Activated naive CD4-positive, alpha-beta T cell treated with anti-CD3 and anti-CD28 coated beads for 36 hours (primary cell): ENCODE data around the gene KCNJ9. TPM values are rescaled to one million over a fixed set of nuclear protein-coding genes. Genes with fewer than 3 reads are reported as not detected.

ENCODE experiments used
- CTCF ChIA-PET: fragments of 350-600 bp; sonication (Branson Sonifier 250); formaldehyde crosslinking; loops from one replicate; lab custom pipeline; 2021; ENCODE audit warnings: antibody characterized with exemption; lab: Charles Lee
- DNase-seq: peaks from one replicate; pipeline ENCODE4 v3.0.0-alpha.2; 2020
- H3K27ac Mint-ChIP-seq: one replicate; pipeline ENCODE4 v1.8.0; 2021; ENCODE audit warnings: mild to moderate bottlenecking, mixed read lengths
- H3K27me3 Mint-ChIP-seq: one replicate; pipeline ENCODE4 v1.8.0; 2021; ENCODE audit warnings: low read depth, mixed read lengths
- H3K36me3 Mint-ChIP-seq: one replicate; pipeline ENCODE4 v1.8.0; 2021; ENCODE audit warnings: low read depth, mixed read lengths
- H3K4me1 Mint-ChIP-seq: one replicate; pipeline ENCODE4 v1.8.0; 2021; ENCODE audit warnings: low read depth, mixed read lengths
- H3K4me3 Mint-ChIP-seq: one replicate; pipeline ENCODE4 v1.8.0; 2021; ENCODE audit warnings: mild to moderate bottlenecking, moderate library complexity, mixed read lengths
- H3K9me3 Mint-ChIP-seq: one replicate; pipeline ENCODE4 v1.8.0; 2021; ENCODE audit warnings: mixed read lengths
- intact Hi-C: fragments of 100-400 bp; cut with micrococcal nuclease; formaldehyde crosslinking; loops from one replicate; pipeline ENCODE4 v1.15.1; 2023
- total RNA-seq, 2 experiments: library from RNA; stranded (reverse); gene quantifications; one replicate each; pipeline ENCODE4 v1.2.3, GENCODE V29; 2021

KCNJ9 gene
- total RNA-seq, 2 experiments from 2014 or later, result not detected

DNA sequence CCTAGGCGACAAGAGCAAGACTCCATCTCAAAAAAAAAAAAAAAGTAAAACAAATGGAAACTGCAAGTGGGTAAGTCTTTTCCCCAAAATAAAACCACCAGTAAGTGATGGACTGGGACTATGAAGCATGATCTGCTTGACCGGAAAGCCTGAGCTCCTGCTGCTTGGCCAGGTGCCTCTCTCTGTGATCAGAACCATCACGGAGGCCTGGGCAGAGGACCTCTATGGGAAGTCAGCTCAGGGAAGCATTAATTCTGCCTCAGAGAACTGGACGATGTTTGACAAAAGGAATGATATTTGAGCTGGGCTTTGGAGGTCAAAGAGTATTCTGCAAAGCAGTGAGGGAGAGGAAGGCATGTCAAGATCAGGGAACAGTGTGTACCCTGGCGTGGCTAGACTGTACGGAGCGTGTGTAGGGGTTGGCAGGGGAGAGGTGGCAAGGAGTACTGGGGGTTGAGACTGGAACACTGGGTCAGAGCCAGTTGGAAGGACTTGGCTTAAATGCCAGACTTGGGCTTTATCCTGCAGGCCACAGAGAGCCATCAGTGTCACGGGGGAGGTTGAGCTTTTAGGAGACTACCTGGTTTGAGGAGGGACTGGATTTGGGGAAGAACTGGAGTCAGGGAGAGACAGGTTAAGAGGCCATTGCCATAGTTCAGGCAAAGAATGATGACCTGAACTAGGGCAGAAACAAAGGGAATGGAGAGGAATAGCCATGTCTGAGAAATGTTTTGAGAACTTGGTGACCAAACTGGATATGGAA lies 50.6 kb downstream of the KCNJ9 start:
- H3K27me3 Mint-ChIP-seq, result no peaks in the 10 kb centered on the region
- H3K27ac Mint-ChIP-seq, result no peak overlapping the region
- intact Hi-C loops, result no loop called here
- no peaks in the 10 kb centered on the region for H3K36me3 Mint-ChIP-seq
- H3K4me1 Mint-ChIP-seq, result no peaks in the 10 kb centered on the region
- CTCF ChIA-PET, result interaction anchor here (0.6 to 1.7 kb wide), 3 partner anchors 53 to 121 kb away, joined by 3 to 7 read pairs (median 5); no protein-coding TSS in a partner anchor
- H3K4me3 Mint-ChIP-seq, result no peak overlapping the region
- no peaks in the 10 kb centered on the region for H3K9me3 Mint-ChIP-seq
- DNase-seq, result no peak

DNA sequence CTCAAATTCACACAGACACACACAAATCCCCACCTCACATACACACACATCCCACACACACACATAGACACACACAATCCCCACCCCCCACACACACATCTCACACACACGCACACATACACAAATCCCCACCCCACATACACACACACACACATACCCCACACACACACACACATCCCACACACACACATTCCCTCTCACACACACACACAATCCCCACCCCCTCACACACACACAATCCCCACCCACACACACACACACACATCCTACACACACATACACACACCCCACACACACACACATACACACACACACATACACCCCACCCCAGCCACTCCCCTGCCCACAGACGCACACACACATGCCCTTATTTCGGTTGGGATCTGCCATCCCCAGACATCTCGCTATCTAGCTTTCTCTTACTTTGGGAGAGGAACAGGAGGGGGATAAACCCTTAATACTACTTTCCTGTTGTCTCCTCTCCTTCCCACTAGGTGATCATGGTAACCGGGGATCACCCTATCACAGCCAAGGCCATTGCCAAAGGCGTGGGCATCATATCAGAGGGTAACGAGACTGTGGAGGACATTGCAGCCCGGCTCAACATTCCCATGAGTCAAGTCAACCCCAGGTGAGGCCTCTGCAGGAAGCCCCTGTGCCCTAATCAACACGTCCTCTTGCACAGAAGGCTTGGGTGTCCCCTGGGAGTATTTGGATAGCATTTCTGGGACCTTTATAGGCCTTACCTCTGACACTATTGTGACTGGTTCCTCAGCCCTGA lies 52.8 kb downstream of the KCNJ9 start:
- Mint-ChIP-seq H3K27ac (no peak overlapping the region), H3K36me3 (no peaks in the 10 kb centered on the region), H3K4me3 (no peak overlapping the region), H3K9me3 (no peaks in the 10 kb centered on the region), H3K27me3 (no peaks in the 10 kb centered on the region), H3K4me1 (no peaks in the 10 kb centered on the region)
- intact Hi-C loops, result no loop called here
- CTCF ChIA-PET, result interaction anchor here (0.5 kb wide), 1 partner anchor 771 kb away, joined by 6 read pairs; no protein-coding TSS in a partner anchor
- no peak for DNase-seq

DNA sequence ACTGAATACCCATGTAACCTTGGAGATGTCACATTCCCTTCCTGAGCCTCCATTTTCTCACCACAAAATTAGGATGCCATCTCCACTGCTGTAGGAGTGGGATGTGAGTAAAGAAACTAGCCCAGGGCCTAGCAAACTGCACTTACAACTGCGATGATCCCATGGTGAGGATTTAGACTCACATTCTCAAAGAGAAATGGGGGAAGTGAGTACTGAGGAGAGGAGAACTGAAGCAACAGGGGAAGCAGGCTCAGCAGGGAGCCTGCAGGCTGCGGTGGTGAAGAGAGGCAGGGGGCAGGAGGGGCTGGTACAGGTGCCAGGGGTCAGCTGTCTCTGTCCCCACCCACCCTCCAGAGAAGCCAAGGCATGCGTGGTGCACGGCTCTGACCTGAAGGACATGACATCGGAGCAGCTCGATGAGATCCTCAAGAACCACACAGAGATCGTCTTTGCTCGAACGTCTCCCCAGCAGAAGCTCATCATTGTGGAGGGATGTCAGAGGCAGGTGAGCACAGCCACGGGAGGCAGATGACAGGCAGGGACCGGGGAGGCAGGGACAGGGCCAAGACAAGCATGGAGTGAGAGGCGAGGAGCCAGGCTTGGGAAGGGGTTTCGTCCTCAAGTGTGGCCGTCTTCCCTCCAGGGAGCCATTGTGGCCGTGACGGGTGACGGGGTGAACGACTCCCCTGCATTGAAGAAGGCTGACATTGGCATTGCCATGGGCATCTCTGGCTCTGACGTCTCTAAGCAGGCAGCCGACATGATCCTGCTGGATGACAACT lies 53.6 kb downstream of the KCNJ9 start:
- Mint-ChIP-seq H3K27ac (no peak overlapping the region), H3K4me1 (no peaks in the 10 kb centered on the region), H3K4me3 (no peak overlapping the region), H3K9me3 (no peaks in the 10 kb centered on the region), H3K27me3 (no peaks in the 10 kb centered on the region), H3K36me3 (no peaks in the 10 kb centered on the region)
- CTCF ChIA-PET, result interaction anchor here (0.5 kb wide), 1 partner anchor 770 kb away, joined by 6 read pairs; no protein-coding TSS in a partner anchor
- DNase-seq, result no peak
- intact Hi-C loops, result no loop called here

DNA sequence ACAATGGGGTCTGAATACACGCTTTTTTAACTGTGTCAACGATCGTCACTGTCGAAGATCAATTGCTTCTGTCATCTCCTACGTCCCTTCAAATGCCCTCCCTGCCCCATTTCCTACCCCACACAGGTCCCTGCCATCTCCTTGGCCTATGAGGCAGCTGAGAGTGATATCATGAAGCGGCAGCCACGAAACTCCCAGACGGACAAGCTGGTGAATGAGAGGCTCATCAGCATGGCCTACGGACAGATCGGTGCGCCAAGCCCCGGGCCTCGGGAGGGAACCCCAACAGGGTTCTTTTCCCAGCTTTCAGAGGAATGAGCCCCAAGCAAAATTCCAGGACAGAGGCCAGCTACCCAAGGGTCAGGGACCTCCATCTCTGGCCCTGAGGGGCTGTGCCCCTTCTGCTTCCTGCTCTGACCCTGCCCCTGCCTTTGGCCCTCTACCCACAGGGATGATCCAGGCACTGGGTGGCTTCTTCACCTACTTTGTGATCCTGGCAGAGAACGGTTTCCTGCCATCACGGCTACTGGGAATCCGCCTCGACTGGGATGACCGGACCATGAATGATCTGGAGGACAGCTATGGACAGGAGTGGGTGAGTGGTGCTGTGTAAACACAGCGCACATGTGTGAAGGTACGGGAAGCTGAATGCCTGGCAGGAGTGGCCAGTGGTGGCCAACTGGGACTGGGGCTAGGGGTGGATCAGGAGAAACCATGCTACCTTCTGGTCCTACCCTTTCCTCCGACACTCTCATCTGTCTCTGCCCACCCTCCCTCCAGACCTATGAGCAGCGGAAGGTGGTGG lies 55.0 kb downstream of the KCNJ9 start:
- no peak for DNase-seq
- intact Hi-C loops, result no loop called here
- Mint-ChIP-seq H3K4me1 (no peaks in the 10 kb centered on the region), H3K27me3 (no peaks in the 10 kb centered on the region), H3K4me3 (no peak overlapping the region), H3K27ac (no peak overlapping the region), H3K9me3 (no peaks in the 10 kb centered on the region), H3K36me3 (no peaks in the 10 kb centered on the region)
- CTCF ChIA-PET, result no interaction called here

DNA sequence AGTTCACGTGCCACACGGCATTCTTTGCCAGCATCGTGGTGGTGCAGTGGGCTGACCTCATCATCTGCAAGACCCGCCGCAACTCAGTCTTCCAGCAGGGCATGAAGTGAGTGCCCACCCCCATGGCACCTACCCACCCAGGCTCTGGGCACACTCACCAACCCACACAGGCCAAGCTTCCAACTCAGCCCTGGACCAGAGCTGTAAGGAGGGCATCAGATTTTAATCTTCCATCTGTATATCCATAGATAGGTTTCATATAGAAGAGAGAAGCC lies 55.5 kb downstream of the KCNJ9 start:
- Mint-ChIP-seq H3K4me1 (no peaks in the 10 kb centered on the region), H3K36me3 (no peaks in the 10 kb centered on the region), H3K4me3 (no peak overlapping the region), H3K9me3 (no peaks in the 10 kb centered on the region), H3K27me3 (no peaks in the 10 kb centered on the region), H3K27ac (no peak overlapping the region)
- CTCF ChIA-PET, result no interaction called here
- intact Hi-C loops, result no loop called here
- DNase-seq, result no peak

DNA sequence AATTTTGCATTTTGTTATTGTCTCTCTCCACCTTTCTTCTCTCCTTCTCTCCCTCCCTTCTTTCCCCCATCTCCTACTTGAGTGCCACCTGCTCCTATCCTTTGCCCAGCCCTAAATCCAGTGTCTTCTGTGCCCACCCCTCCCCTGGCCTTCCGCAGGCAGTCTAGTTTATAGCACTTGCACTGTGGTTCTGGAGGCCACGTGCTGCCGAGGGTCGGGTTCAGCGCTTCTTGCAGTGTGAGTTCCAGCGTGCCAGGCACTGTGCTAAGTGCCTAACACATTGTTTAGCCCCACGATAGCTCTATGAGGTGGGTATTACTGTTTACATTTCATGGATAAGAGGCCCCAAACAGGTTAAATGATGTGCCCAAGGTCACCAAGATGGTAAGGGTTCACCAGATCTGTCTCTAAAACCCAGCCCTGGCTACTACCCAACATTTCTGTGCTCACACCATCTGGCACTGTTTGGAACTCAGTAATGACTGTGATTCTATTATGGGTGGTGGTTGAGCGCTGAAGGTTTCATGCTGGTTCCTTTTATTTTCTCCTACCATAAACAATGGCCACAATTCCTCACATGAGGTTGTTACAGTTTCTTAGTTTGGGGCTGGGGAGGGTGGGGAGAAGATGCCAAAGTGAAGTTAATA lies 56.0 kb downstream of the KCNJ9 start:
- Mint-ChIP-seq H3K9me3 (no peaks in the 10 kb centered on the region), H3K27ac (no peak overlapping the region), H3K4me1 (no peaks in the 10 kb centered on the region), H3K27me3 (no peaks in the 10 kb centered on the region), H3K36me3 (no peaks in the 10 kb centered on the region), H3K4me3 (no peak overlapping the region)
- CTCF ChIA-PET, result interaction anchor here (1.5 kb wide), 1 partner anchor 10 kb away, joined by 3 read pairs; no protein-coding TSS in a partner anchor
- intact Hi-C loops, result no loop called here
- no peak for DNase-seq

DNA sequence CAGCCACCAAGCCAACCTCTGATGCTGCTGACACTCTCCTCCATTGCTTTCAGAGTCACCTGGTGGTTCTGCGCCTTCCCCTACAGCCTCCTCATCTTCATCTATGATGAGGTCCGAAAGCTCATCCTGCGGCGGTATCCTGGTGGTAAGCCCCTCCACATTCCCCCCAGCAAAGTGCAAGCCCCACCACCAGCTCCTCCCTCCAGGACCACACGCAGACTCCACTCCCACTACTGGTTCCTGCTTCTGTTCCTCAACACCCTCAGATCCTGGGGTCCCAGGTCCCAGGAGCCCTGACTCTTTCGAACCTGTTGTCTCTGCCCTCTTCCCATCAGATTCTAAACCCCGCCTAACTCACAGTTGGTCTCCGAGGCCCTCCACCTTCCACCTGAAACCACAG lies 58.5 kb downstream of the KCNJ9 start:
- Mint-ChIP-seq H3K36me3 (no peaks in the 10 kb centered on the region), H3K27ac (no peak overlapping the region), H3K4me3 (no peak overlapping the region), H3K9me3 (no peaks in the 10 kb centered on the region), H3K4me1 (no peaks in the 10 kb centered on the region), H3K27me3 (no peaks in the 10 kb centered on the region)
- CTCF ChIA-PET, result no interaction called here
- no peak for DNase-seq
- intact Hi-C loops, result no loop called here

Other genes starting within 250 kb of the KCNJ9 start
- gene VSIG8, start 218.9 kb upstream of the KCNJ9 start, total RNA-seq, result not detected
- 1 to 10 TPM; 2.1 to 2.6 TPM for gene CFAP45, start 181.4 kb upstream of the KCNJ9 start, total RNA-seq
- gene TAGLN2, start 156.0 kb upstream of the KCNJ9 start, total RNA-seq, result 100 to 1,000 TPM; 453 to 454 TPM
- gene IGSF9, start 135.9 kb upstream of the KCNJ9 start, total RNA-seq, result not detected
- gene SLAMF9, start 127.3 kb upstream of the KCNJ9 start, total RNA-seq, result not detected
- gene PIGM, start 49.5 kb upstream of the KCNJ9 start, total RNA-seq, result 1 to 10 TPM; 2.6 TPM
- gene KCNJ10, start 11.4 kb upstream of the KCNJ9 start, total RNA-seq, result not detected
- gene IGSF8, start 17.1 kb downstream of the KCNJ9 start, total RNA-seq, result 10 to 100 TPM; 22.2 to 24.7 TPM
- not detected for gene ATP1A2, start 34.2 kb downstream of the KCNJ9 start, total RNA-seq
- not detected for gene ATP1A4, start 70.1 kb downstream of the KCNJ9 start, total RNA-seq
- gene CASQ1, start 109.0 kb downstream of the KCNJ9 start, total RNA-seq, result not detected
- gene PEA15, start 123.8 kb downstream of the KCNJ9 start, total RNA-seq, result 10 to 100 TPM; 34.3 to 42.0 TPM
- gene DCAF8, start 181.0 kb downstream of the KCNJ9 start, total RNA-seq, result 100 to 1,000 TPM; 218 to 226 TPM
- 10 to 100 TPM; 58.3 to 65.4 TPM for gene PEX19, start 203.6 kb downstream of the KCNJ9 start, total RNA-seq